ENCODE results near the gene MICALL1. TPM values are rescaled to one million over a fixed set of nuclear protein-coding genes. Genes with fewer than 3 reads are reported as not detected.

The MICALL1 gene
- total and polyA plus RNA-seq, 7 donors, result 10.3 to 24.7 (median 16.9) TPM

DNA sequence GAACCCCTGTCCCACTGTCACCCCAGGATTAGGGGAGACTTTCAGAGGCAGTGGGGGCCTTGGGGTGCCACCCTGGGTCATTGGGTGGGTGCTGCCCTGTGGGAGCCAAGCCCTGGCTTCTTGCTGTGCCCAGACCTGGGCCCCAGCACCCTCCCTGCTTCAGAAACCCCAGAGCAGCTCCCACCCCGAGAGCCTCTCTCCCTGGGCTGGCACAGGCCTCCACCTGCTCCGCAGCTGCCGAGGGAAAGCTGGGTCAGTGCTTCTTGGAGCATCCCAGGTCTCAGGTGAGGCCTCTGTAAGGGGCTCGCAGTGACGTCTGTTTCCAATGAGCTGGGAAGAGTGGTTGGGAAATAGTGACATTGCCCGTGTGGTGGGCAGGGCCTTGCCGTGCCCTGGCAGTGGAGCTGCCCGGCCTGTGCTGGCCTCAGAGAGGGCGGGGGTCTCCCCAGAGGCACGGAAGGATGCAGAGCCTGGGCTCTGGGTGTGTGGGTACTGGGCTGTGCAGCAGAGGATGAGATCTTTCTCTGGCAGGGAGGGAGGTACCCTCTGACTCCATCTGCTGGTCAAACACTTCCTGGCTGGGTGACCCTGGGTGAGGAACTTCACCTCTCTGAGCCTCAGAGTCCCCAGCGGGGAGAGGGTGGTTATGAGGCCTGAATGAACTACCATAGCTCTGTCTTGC, 24.3 kb downstream of the MICALL1 start:
- Histone ChIP-seq H3K9me3 (no peaks in the 10 kb centered on the region), H3K27me3 (ENCODE audit: insufficient read depth in 3 of 3, low read length in 2 of 3) (no peaks in the 10 kb centered on the region), H3K36me3 (ENCODE audit: insufficient read depth in 1 of 2, low read depth in 1 of 2) (peaks cover 7 to 57% of the 10 kb centered on the region in 2 donors), H3K4me3 (no peak overlapping the region), H3K4me1 (peaks cover 11% of the 10 kb centered on the region), H3K27ac (no peak overlapping the region)
- WGBS, 3 donors, result 69 to 78% (median 72%) methylated on average over 10 to 11 of the region's 11 CpGs
- TF ChIP-seq, protein P1, sequence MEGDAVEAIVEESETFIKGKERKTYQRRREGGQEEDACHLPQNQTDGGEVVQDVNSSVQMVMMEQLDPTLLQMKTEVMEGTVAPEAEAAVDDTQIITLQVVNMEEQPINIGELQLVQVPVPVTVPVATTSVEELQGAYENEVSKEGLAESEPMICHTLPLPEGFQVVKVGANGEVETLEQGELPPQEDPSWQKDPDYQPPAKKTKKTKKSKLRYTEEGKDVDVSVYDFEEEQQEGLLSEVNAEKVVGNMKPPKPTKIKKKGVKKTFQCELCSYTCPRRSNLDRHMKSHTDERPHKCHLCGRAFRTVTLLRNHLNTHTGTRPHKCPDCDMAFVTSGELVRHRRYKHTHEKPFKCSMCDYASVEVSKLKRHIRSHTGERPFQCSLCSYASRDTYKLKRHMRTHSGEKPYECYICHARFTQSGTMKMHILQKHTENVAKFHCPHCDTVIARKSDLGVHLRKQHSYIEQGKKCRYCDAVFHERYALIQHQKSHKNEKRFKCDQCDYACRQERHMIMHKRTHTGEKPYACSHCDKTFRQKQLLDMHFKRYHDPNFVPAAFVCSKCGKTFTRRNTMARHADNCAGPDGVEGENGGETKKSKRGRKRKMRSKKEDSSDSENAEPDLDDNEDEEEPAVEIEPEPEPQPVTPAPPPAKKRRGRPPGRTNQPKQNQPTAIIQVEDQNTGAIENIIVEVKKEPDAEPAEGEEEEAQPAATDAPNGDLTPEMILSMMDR (IDR thresholded peaks at IDR 0.05), result peak; percentile 33
- no peak for ATAC-seq
- intact Hi-C loops (cut with DNase I), result loop anchor here in 1 of 2 donors (5.0 to 10.0 kb wide), 2 partner anchors 38 to 116 kb away; no protein-coding TSS in a partner anchor
- no peak for DNase-seq

DNA sequence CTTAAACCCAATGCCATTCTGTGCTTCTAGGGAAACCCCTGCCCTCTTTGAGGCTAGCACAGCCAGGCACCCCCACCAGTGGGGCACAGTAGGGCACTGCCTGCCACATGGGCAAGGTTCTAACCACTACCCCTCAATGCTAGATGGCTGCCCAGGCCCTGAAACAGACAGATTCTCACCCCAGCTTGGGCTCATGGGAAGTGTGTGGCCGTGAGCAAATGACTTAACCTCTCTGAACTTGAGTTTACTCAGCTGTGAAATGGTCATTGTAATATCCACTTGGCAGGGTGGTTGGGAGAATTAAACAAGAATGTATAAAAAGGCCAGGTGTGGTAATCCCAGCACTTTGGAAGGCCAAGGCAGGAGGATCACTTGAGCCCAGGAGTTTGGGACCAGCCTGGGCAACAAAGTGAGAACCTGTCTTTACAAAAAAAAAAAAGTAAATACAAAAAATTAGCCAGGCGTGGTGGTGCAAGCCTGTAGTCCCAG, 24.9 kb downstream of the MICALL1 start:
- intact Hi-C loops (cut with DNase I), result loop anchor here in 1 of 2 donors (5.0 to 10.0 kb wide), 2 partner anchors 39 to 116 kb away; no protein-coding TSS in a partner anchor
- WGBS, 3 donors, result 84 to 93% (median 91%) methylated on average over 2 of the region's 2 CpGs
- TF ChIP-seq, protein P1 (IDR thresholded peaks at IDR 0.05), result no peak
- Histone ChIP-seq H3K27ac (no peak overlapping the region), H3K4me3 (no peak overlapping the region), H3K36me3 (ENCODE audit: insufficient read depth in 1 of 2, low read depth in 1 of 2) (peaks cover 7 to 51% of the 10 kb centered on the region in 2 donors), H3K27me3 (ENCODE audit: insufficient read depth in 3 of 3, low read length in 2 of 3) (no peaks in the 10 kb centered on the region), H3K9me3 (no peaks in the 10 kb centered on the region), H3K4me1 (peaks cover 11% of the 10 kb centered on the region)
- DNase-seq, result no peak
- ATAC-seq, result no peak

DNA sequence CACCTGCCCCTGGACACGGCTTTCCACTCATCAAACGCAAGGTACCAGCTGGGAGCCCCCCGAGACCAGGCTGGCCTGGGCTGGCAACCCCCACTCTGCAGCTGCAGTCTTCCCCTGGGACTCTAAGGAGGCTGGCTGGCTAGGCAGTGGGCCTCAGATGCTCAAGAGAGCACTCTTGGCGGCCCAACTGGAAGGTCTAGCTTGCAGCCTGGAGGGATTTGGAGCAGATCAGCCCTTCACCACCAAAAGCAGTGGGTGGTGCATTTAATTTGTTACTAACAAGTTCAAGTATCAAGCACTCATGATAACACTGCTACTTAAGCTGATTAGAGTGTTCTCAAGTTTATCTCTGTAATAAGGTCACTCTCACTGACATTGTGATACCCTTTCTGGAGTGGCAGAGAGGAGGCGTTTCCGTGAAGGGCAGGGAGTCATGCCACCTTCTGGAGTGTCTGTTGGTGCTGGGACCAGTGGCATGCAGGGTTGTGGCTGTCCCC, 25.8 kb downstream of the MICALL1 start:
- TF ChIP-seq, protein P1 (IDR thresholded peaks at IDR 0.05), result no peak
- no peaks in the 10 kb centered on the region for H3K9me3 ChIP-seq
- peaks cover 11% of the 10 kb centered on the region for H3K4me1 ChIP-seq
- WGBS, 3 donors, result 76 to 86% (median 76%) methylated on average over 6 of the region's 6 CpGs
- DNase-seq (no peak), ATAC-seq (no peak)
- intact Hi-C loops (cut with DNase I), result loop anchor here in 1 of 2 donors (2.0 to 10.0 kb wide), 3 partner anchors 25 to 117 kb away; partner anchors contain the start of gene MICALL1
- H3K27ac ChIP-seq, result no peak overlapping the region
- H3K36me3 ChIP-seq (ENCODE audit: insufficient read depth in 1 of 2, low read depth in 1 of 2), result peaks cover 7 to 45% of the 10 kb centered on the region in 2 donors
- no peaks in the 10 kb centered on the region for H3K27me3 ChIP-seq (ENCODE audit: insufficient read depth in 3 of 3, low read length in 2 of 3)
- H3K4me3 ChIP-seq, result no peak overlapping the region

DNA sequence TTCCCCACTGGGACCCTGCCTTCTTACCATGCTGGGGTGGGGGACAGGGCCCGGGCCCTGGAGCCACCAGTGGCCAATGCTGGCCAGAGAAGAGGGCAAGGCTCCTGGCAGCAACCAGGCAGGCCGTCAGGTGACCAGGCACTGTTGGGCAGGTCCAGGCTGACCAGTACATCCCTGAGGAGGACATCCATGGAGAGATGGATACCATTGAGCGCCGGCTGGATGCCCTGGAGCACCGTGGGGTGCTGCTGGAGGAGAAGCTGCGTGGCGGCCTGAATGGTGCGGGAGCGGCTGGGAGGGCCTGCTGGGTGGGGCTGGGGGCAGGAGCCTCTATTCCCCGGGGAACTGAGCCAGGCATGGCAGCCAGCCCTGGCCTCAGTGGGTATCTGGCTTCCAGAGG, 26.3 kb downstream of the MICALL1 start:
- Histone ChIP-seq H3K27ac (no peak overlapping the region), H3K9me3 (no peaks in the 10 kb centered on the region), H3K36me3 (ENCODE audit: insufficient read depth in 1 of 2, low read depth in 1 of 2) (peaks cover 6 to 45% of the 10 kb centered on the region in 2 donors), H3K4me1 (peaks cover 11% of the 10 kb centered on the region), H3K4me3 (no peak overlapping the region), H3K27me3 (ENCODE audit: insufficient read depth in 3 of 3, low read length in 2 of 3) (no peaks in the 10 kb centered on the region)
- TF ChIP-seq, protein P1 (IDR thresholded peaks at IDR 0.05), result no peak
- ATAC-seq (no peak), DNase-seq (no peak)
- 85 to 88% (median 87%) methylated on average over 10 of the region's 10 CpGs for WGBS, 3 donors
- intact Hi-C loops (cut with DNase I), result loop anchor here in 1 of 2 donors (2.0 to 10.0 kb wide), 3 partner anchors 26 to 118 kb away; partner anchors contain the start of gene MICALL1
